ENCODE results near the gene PRKAR2B. TPM values are rescaled to one million over a fixed set of nuclear protein-coding genes. Genes with fewer than 3 reads are reported as not detected.
A peak's percentile ranks its signal among the peaks of the same experiment; 100 is the strongest.

Gene PRKAR2B
- total RNA-seq, 2 experiments from 2014 or later: 69.0 to 210 TPM

- Histone ChIP-seq H2AFZ (ENCODE audit: low read length) (0 out of 2 replicates have a peak overlapping the region, but pooled peaks have one; percentile 25), H3K9me3 (ENCODE audit: low read length) (no peaks in the 10 kb centered on the region), H3K27ac (ENCODE audit: low read depth, low read length, poor library complexity, severe bottlenecking) (no peak overlapping the region), H3K36me3 (ENCODE audit: insufficient read depth, low read length) (no peaks in the 10 kb centered on the region), H3K79me2 (ENCODE audit: insufficient read depth, low read depth, low read length) (no peaks in the 10 kb centered on the region), H3K4me3 (ENCODE audit: low read depth, low read length, poor library complexity, severe bottlenecking) (no peak overlapping the region), H4K20me1 (ENCODE audit: insufficient read depth, low read length) (no peaks in the 10 kb centered on the region), H3K4me1 (ENCODE audit: insufficient read depth, low read length, poor library complexity, severe bottlenecking) (no peaks in the 10 kb centered on the region), H3K9me2 (ENCODE audit: insufficient read depth, low read length) (no peaks in the 10 kb centered on the region), H3K4me2 (ENCODE audit: low read length) (no peak overlapping the region)
- intact Hi-C loops (cut with micrococcal nuclease; ENCODE audit: unreplicated experiment): no loop called here
- TF ChIP-seq EZH2phosphoT487 (IDR thresholded peaks at IDR 0.05; ENCODE audit: borderline replicate concordance, low read depth, low read length): no peak
- TF ChIP-seq, protein P1, sequence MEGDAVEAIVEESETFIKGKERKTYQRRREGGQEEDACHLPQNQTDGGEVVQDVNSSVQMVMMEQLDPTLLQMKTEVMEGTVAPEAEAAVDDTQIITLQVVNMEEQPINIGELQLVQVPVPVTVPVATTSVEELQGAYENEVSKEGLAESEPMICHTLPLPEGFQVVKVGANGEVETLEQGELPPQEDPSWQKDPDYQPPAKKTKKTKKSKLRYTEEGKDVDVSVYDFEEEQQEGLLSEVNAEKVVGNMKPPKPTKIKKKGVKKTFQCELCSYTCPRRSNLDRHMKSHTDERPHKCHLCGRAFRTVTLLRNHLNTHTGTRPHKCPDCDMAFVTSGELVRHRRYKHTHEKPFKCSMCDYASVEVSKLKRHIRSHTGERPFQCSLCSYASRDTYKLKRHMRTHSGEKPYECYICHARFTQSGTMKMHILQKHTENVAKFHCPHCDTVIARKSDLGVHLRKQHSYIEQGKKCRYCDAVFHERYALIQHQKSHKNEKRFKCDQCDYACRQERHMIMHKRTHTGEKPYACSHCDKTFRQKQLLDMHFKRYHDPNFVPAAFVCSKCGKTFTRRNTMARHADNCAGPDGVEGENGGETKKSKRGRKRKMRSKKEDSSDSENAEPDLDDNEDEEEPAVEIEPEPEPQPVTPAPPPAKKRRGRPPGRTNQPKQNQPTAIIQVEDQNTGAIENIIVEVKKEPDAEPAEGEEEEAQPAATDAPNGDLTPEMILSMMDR (conservative IDR thresholded peaks at IDR 0.05; ENCODE audit: low read length): no peak
- no TSS peak for BruUV-seq (replicated peaks)
- ChIA-PET POLR2A (interaction anchor here (0.6 to 1.3 kb wide), 11 partner anchors 7 to 462 kb away, joined by 3 to 8 read pairs (median 4); no protein-coding TSS in a partner anchor), CTCF (ENCODE audit: unreplicated experiment) (interaction anchor here (0.5 kb wide), 1 partner anchor 854 kb away, joined by 3 read pairs; no protein-coding TSS in a partner anchor)
- DNase-seq (ENCODE audit: low spot score): no peak
Observed at GRCh38 chr7:107007007-107007891, 37.3 kb upstream of the PRKAR2B start.

GRCh38 chr7:107007892-107008287 lies 36.6 kb upstream of the PRKAR2B start:
- ChIA-PET POLR2A (interaction anchor here (0.6 to 1.3 kb wide), 10 partner anchors 8 to 28 kb away, joined by 3 to 8 read pairs (median 4); no protein-coding TSS in a partner anchor), CTCF (ENCODE audit: unreplicated experiment) (interaction anchor here (0.5 to 0.6 kb wide), 2 partner anchors 16 to 855 kb away, joined by 3 read pairs; no protein-coding TSS in a partner anchor)
- H3K4me3 ChIP-seq (ENCODE audit: low read depth, low read length, poor library complexity, severe bottlenecking): no peak overlapping the region
- H3K9me2 ChIP-seq (ENCODE audit: insufficient read depth, low read length): no peaks in the 10 kb centered on the region
- no peaks in the 10 kb centered on the region for H3K9me3 ChIP-seq (ENCODE audit: low read length)
- intact Hi-C loops (cut with micrococcal nuclease; ENCODE audit: unreplicated experiment): no loop called here
- no peaks in the 10 kb centered on the region for H4K20me1 ChIP-seq (ENCODE audit: insufficient read depth, low read length)
- H3K79me2 ChIP-seq (ENCODE audit: insufficient read depth, low read depth, low read length): no peaks in the 10 kb centered on the region
- no TSS peak for BruUV-seq (replicated peaks)
- no peak overlapping the region for H3K27ac ChIP-seq (ENCODE audit: low read depth, low read length, poor library complexity, severe bottlenecking)
- TF ChIP-seq, protein P1 (conservative IDR thresholded peaks at IDR 0.05; ENCODE audit: low read length): no peak
- TF ChIP-seq EZH2phosphoT487 (IDR thresholded peaks at IDR 0.05; ENCODE audit: borderline replicate concordance, low read depth, low read length): no peak
- H3K4me2 ChIP-seq (ENCODE audit: low read length): no peak overlapping the region
- H3K36me3 ChIP-seq (ENCODE audit: insufficient read depth, low read length): no peaks in the 10 kb centered on the region
- DNase-seq (ENCODE audit: low spot score): no peak
- H3K4me1 ChIP-seq (ENCODE audit: insufficient read depth, low read length, poor library complexity, severe bottlenecking): no peaks in the 10 kb centered on the region
- H2AFZ ChIP-seq (ENCODE audit: low read length): no peak overlapping the region

- Histone ChIP-seq H3K79me2 (ENCODE audit: insufficient read depth, low read depth, low read length) (no peaks in the 10 kb centered on the region), H3K9me2 (ENCODE audit: insufficient read depth, low read length) (no peaks in the 10 kb centered on the region), H3K9me3 (ENCODE audit: low read length) (no peaks in the 10 kb centered on the region), H3K4me1 (ENCODE audit: insufficient read depth, low read length, poor library complexity, severe bottlenecking) (no peaks in the 10 kb centered on the region), H3K4me2 (ENCODE audit: low read length) (no peak overlapping the region), H3K4me3 (ENCODE audit: low read depth, low read length, poor library complexity, severe bottlenecking) (no peak overlapping the region), H3K27ac (ENCODE audit: low read depth, low read length, poor library complexity, severe bottlenecking) (no peak overlapping the region), H3K36me3 (ENCODE audit: insufficient read depth, low read length) (no peaks in the 10 kb centered on the region), H4K20me1 (ENCODE audit: insufficient read depth, low read length) (no peaks in the 10 kb centered on the region), H2AFZ (ENCODE audit: low read length) (no peak overlapping the region)
- CTCF ChIA-PET (ENCODE audit: unreplicated experiment): no interaction called here
- intact Hi-C loops (cut with micrococcal nuclease; ENCODE audit: unreplicated experiment): no loop called here
- TF ChIP-seq EZH2phosphoT487 (IDR thresholded peaks at IDR 0.05; ENCODE audit: borderline replicate concordance, low read depth, low read length): no peak
- TF ChIP-seq, protein P1 (conservative IDR thresholded peaks at IDR 0.05; ENCODE audit: low read length): no peak
- no TSS peak for BruUV-seq (replicated peaks)
- no peak for DNase-seq (ENCODE audit: low spot score)
- POLR2A ChIA-PET: interaction anchor here (0.7 kb wide), 2 partner anchors 64 to 159 kb away, joined by 5 read pairs; partner anchors contain the start of gene HBP1
Observed at GRCh38 chr7:107009846-107010203, 34.7 kb upstream of the PRKAR2B start.
